GM18517 (cell line): ENCODE results near the gene TBC1D8B.
A peak's percentile ranks its signal among the peaks of the same experiment; 100 is the strongest.
"Not testable (repeated sequence)": the region's sequence is repeated elsewhere in the genome, so short reads cannot be mapped to it uniquely, and the experiment has no call there.

Experiments used
- ATAC-seq: cut with Tn5 transposase; IDR thresholded peaks from one replicate; pipeline ENCODE4 v1.9.1; 2021; ENCODE audit warnings: mild to moderate bottlenecking, moderate library complexity; ENCODE audit not compliant: unreplicated experiment

The TBC1D8B gene

GRCh38 chrX:106802388-106803275 lies at the start of gene TBC1D8B:
TBC1D8B (plus strand) TSS chrX:106802673; CDS start chrX:106802854, 181 bp downstream.
- peak; percentile 95 for ATAC-seq

- ATAC-seq: not testable (repeated sequence)
Measured at GRCh38 chrX:106769288-106769687, 33.2 kb upstream of the TBC1D8B start.

GRCh38 chrX:106774981-106775380 lies 27.5 kb upstream of the TBC1D8B start:
- ATAC-seq: no peak

GRCh38 chrX:106780264-106780663 lies 22.2 kb upstream of the TBC1D8B start:
- ATAC-seq: no peak

- ATAC-seq: no peak
Measured at GRCh38 chrX:106780664-106781377, 21.7 kb upstream of the TBC1D8B start.

- no peak for ATAC-seq
Measured at GRCh38 chrX:106783716-106784115, 18.8 kb upstream of the TBC1D8B start.

- ATAC-seq: no peak
Measured at GRCh38 chrX:106791495-106791894, 11.0 kb upstream of the TBC1D8B start.

GRCh38 chrX:106802063-106802387 lies 448 bp upstream of the TBC1D8B start:
- ATAC-seq: peak; percentile 31

- no peak for ATAC-seq
Measured at GRCh38 chrX:106811131-106811910, 8.8 kb downstream of the TBC1D8B start.

- ATAC-seq: not testable (repeated sequence)
Measured at GRCh38 chrX:106812930-106813329, 10.5 kb downstream of the TBC1D8B start.

GRCh38 chrX:106814093-106814492 lies 11.6 kb downstream of the TBC1D8B start:
- not testable (repeated sequence) for ATAC-seq

GRCh38 chrX:106862972-106863688 lies 60.7 kb downstream of the TBC1D8B start:
- peak; percentile 81 for ATAC-seq

GRCh38 chrX:106863697-106864096 lies 61.2 kb downstream of the TBC1D8B start:
- ATAC-seq: no peak

- ATAC-seq: not testable (repeated sequence)
Measured at GRCh38 chrX:106872796-106873195, 70.3 kb downstream of the TBC1D8B start.

GRCh38 chrX:106874075-106874474 lies 71.6 kb downstream of the TBC1D8B start:
- ATAC-seq: no peak

GRCh38 chrX:106875151-106875550 lies 72.7 kb downstream of the TBC1D8B start:
- ATAC-seq: no peak

- ATAC-seq: no peak
Measured at GRCh38 chrX:106889468-106889867, 87.0 kb downstream of the TBC1D8B start.

GRCh38 chrX:106891762-106892460 lies 89.4 kb downstream of the TBC1D8B start:
- ATAC-seq: no peak

GRCh38 chrX:106894392-106894909 lies 92.0 kb downstream of the TBC1D8B start:
- ATAC-seq: peak; percentile 70

- no peak for ATAC-seq
Measured at GRCh38 chrX:106894978-106895452, 92.5 kb downstream of the TBC1D8B start.
